ENCODE data around the gene MAP4K4. TPM values are rescaled to one million over a fixed set of nuclear protein-coding genes. Genes with fewer than 3 reads are reported as not detected.

Gene MAP4K4
- total and polyA plus RNA-seq, 2 experiments from 2014 or later: 59.1 to 84.4 TPM

DNA sequence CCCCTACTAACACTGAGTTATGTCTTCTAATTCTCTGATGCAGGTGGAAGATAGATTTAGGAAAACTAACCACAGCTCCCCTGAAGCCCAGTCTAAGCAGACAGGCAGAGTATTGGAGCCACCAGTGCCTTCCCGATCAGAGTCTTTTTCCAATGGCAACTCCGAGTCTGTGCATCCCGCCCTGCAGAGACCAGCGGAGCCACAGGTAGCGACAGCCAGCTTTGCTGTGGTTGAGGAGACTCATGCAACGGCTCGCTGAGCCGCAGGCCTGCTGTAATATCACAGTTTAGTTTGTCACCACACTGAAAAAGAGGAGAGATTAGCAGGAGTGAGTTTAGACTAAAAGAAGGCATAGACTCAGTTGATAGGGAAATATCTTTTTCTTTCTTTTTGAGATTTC, 163.3 kb downstream of the MAP4K4 start:
- TF ChIP-seq EZH2 (IDR thresholded peaks at IDR 0.05; ENCODE audit: borderline replicate concordance) (no peak), EZH2phosphoT487 (IDR thresholded peaks at IDR 0.05; ENCODE audit: low read depth, severe bottlenecking, unreplicated experiment) (no peak)
- TF ChIP-seq, protein P1, sequence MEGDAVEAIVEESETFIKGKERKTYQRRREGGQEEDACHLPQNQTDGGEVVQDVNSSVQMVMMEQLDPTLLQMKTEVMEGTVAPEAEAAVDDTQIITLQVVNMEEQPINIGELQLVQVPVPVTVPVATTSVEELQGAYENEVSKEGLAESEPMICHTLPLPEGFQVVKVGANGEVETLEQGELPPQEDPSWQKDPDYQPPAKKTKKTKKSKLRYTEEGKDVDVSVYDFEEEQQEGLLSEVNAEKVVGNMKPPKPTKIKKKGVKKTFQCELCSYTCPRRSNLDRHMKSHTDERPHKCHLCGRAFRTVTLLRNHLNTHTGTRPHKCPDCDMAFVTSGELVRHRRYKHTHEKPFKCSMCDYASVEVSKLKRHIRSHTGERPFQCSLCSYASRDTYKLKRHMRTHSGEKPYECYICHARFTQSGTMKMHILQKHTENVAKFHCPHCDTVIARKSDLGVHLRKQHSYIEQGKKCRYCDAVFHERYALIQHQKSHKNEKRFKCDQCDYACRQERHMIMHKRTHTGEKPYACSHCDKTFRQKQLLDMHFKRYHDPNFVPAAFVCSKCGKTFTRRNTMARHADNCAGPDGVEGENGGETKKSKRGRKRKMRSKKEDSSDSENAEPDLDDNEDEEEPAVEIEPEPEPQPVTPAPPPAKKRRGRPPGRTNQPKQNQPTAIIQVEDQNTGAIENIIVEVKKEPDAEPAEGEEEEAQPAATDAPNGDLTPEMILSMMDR (IDR thresholded peaks at IDR 0.05; ENCODE audit: poor library complexity): no peak
- H3K9me2 ChIP-seq (replicated peaks; ENCODE audit: insufficient read depth): no peaks in the 10 kb centered on the region
- H3K36me3 ChIP-seq (replicated peaks; ENCODE audit: insufficient read depth, low read depth): peaks cover 5% of the 10 kb centered on the region
- no peak for DNase-seq (ENCODE audit: low spot score)
- H3K27ac ChIP-seq: no peak overlapping the region
- H3K9me3 ChIP-seq (ENCODE audit: low read depth): no peaks in the 10 kb centered on the region
- H3K4me2 ChIP-seq: no peak overlapping the region
- WGBS (ENCODE audit: low lambda C conversion rate, missing lambda C conversion rate): 91% methylated on average over 8 of the region's 8 CpGs
- H3K4me1 ChIP-seq (ENCODE audit: insufficient read depth): no peaks in the 10 kb centered on the region
- peaks cover 18% of the 10 kb centered on the region for H3K79me2 ChIP-seq
- no peak overlapping the region for H3K4me3 ChIP-seq
- H2AFZ ChIP-seq: no peak overlapping the region
- no peaks in the 10 kb centered on the region for H3K27me3 ChIP-seq
- H4K20me1 ChIP-seq (ENCODE audit: insufficient read depth, poor library complexity, severe bottlenecking): no peaks in the 10 kb centered on the region

DNA sequence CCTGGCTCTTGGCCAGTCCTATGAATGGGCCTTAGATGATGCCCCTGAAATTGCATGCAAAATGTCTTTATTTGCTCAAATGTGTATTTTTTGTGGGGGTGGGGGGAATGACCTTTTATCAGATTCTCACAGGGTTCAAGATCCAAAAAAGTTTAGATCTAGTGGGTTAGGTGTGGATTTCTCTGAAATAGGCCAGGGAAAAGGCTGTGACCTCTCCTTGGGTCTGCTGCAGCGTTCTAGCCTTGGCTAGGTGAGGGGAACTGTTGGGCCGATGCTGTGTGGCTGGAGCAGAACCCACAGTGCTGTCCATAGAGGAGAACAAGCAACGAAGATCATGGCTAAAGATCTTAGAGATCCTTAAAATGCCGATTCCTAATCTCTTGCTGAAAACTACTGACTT, 163.9 kb downstream of the MAP4K4 start:
- Histone ChIP-seq H3K79me2 (peaks cover 17% of the 10 kb centered on the region), H3K4me2 (no peak overlapping the region), H3K27me3 (no peaks in the 10 kb centered on the region), H3K4me3 (no peak overlapping the region), H4K20me1 (ENCODE audit: insufficient read depth, poor library complexity, severe bottlenecking) (no peaks in the 10 kb centered on the region), H3K9me3 (ENCODE audit: low read depth) (no peaks in the 10 kb centered on the region), H2AFZ (no peak overlapping the region), H3K27ac (no peak overlapping the region), H3K36me3 (replicated peaks; ENCODE audit: insufficient read depth, low read depth) (peaks cover 5% of the 10 kb centered on the region), H3K9me2 (replicated peaks; ENCODE audit: insufficient read depth) (no peaks in the 10 kb centered on the region), H3K4me1 (ENCODE audit: insufficient read depth) (no peaks in the 10 kb centered on the region)
- 93% methylated on average over 4 of the region's 4 CpGs for WGBS (ENCODE audit: low lambda C conversion rate, missing lambda C conversion rate)
- no peak for DNase-seq (ENCODE audit: low spot score)
- no peak for TF ChIP-seq EZH2 (IDR thresholded peaks at IDR 0.05; ENCODE audit: borderline replicate concordance)
- no peak for TF ChIP-seq EZH2phosphoT487 (IDR thresholded peaks at IDR 0.05; ENCODE audit: low read depth, severe bottlenecking, unreplicated experiment)
- TF ChIP-seq, protein P1 (IDR thresholded peaks at IDR 0.05; ENCODE audit: poor library complexity): no peak

DNA sequence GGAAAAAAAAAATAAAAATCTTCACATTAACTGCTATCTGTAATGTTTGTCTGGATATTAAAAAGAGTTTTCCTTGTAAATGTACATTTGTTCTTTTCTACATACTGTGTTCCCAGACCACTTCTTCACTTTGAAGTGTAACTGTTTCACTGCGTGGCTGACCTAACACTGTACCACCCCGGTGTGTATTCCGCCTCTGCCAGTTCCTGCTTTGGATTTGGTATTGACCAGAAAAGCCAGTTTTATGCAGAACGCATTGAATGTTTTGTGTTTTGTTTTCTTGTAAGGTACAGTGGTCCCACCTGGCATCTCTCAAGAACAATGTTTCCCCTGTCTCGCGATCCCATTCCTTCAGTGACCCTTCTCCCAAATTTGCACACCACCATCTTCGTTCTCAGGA, 166.0 kb downstream of the MAP4K4 start:
- 98% methylated on average over 7 of the region's 7 CpGs for WGBS (ENCODE audit: low lambda C conversion rate, missing lambda C conversion rate)
- no peaks in the 10 kb centered on the region for H3K4me1 ChIP-seq (ENCODE audit: insufficient read depth)
- no peaks in the 10 kb centered on the region for H4K20me1 ChIP-seq (ENCODE audit: insufficient read depth, poor library complexity, severe bottlenecking)
- DNase-seq (ENCODE audit: low spot score): no peak
- H3K27me3 ChIP-seq: no peaks in the 10 kb centered on the region
- no peaks in the 10 kb centered on the region for H3K9me2 ChIP-seq (replicated peaks; ENCODE audit: insufficient read depth)
- H3K79me2 ChIP-seq: no peaks in the 10 kb centered on the region
- peaks cover 9% of the 10 kb centered on the region for H3K36me3 ChIP-seq (replicated peaks; ENCODE audit: insufficient read depth, low read depth)
- H3K9me3 ChIP-seq (ENCODE audit: low read depth): no peaks in the 10 kb centered on the region
- H3K4me2 ChIP-seq: no peak overlapping the region
- no peak overlapping the region for H2AFZ ChIP-seq
- H3K27ac ChIP-seq: no peak overlapping the region
- TF ChIP-seq EZH2phosphoT487 (IDR thresholded peaks at IDR 0.05; ENCODE audit: low read depth, severe bottlenecking, unreplicated experiment): no peak
- TF ChIP-seq, protein P1 (IDR thresholded peaks at IDR 0.05; ENCODE audit: poor library complexity): no peak
- TF ChIP-seq EZH2 (IDR thresholded peaks at IDR 0.05; ENCODE audit: borderline replicate concordance): no peak
- no peak overlapping the region for H3K4me3 ChIP-seq

DNA sequence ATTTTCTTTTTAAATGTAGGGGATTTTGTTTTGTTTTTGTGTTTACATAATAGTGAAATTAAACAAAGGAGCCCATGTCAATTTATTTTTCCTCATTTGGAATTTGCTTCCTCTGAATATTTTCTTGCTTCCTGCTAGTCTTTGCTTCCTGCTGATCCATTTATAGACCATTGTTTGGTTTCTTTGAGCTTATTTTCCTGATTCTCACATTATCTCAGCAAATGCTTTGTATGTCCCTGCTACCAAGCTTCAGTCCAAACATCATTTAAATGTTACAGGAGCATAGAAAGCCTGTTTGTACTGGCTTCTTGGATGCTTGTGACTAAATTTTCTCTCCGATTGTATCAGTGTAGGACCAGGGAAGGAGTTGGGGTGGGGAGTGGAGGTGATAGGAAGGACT, 166.9 kb downstream of the MAP4K4 start:
- H3K36me3 ChIP-seq (replicated peaks; ENCODE audit: insufficient read depth, low read depth): peaks cover 9% of the 10 kb centered on the region
- no peaks in the 10 kb centered on the region for H3K9me2 ChIP-seq (replicated peaks; ENCODE audit: insufficient read depth)
- no peaks in the 10 kb centered on the region for H3K9me3 ChIP-seq (ENCODE audit: low read depth)
- H2AFZ ChIP-seq: no peak overlapping the region
- H3K4me2 ChIP-seq: no peak overlapping the region
- WGBS (ENCODE audit: low lambda C conversion rate, missing lambda C conversion rate): 93% methylated on average over 1 of the region's 1 CpG
- TF ChIP-seq EZH2 (IDR thresholded peaks at IDR 0.05; ENCODE audit: borderline replicate concordance): no peak
- no peak for TF ChIP-seq EZH2phosphoT487 (IDR thresholded peaks at IDR 0.05; ENCODE audit: low read depth, severe bottlenecking, unreplicated experiment)
- TF ChIP-seq, protein P1 (IDR thresholded peaks at IDR 0.05; ENCODE audit: poor library complexity): no peak
- H3K27me3 ChIP-seq: no peaks in the 10 kb centered on the region
- no peak for DNase-seq (ENCODE audit: low spot score)
- no peaks in the 10 kb centered on the region for H3K4me1 ChIP-seq (ENCODE audit: insufficient read depth)
- no peak overlapping the region for H3K27ac ChIP-seq
- no peaks in the 10 kb centered on the region for H3K79me2 ChIP-seq
- no peak overlapping the region for H3K4me3 ChIP-seq
- no peaks in the 10 kb centered on the region for H4K20me1 ChIP-seq (ENCODE audit: insufficient read depth, poor library complexity, severe bottlenecking)
